H9 (cell line): ENCODE data around the gene PSPN. TPM values are rescaled to one million over a fixed set of nuclear protein-coding genes. Genes with fewer than 3 reads are reported as not detected.
A peak's percentile ranks its signal among the peaks of the same experiment; 100 is the strongest.
"Not testable (repeated sequence)": the region's sequence is repeated elsewhere in the genome, so short reads cannot be mapped to it uniquely, and the experiment has no call there.

Source experiments
- DNase-seq: peaks from one replicate; pipeline ENCODE4 v3.0.0-alpha.2; 2017
- H2AFZ ChIP-seq: one replicate; pipeline ENCODE4 v1.6.1; 2013; ENCODE audit warnings: mild to moderate bottlenecking, low read length, control low read depth, moderate library complexity
- H2AK5ac ChIP-seq: 2 replicates; pipeline ENCODE4 v1.6.1; 2013; ENCODE audit warnings: low read length, control low read depth, mixed read lengths; ENCODE audit not compliant: insufficient read length
- H2BK120ac ChIP-seq: one replicate; pipeline ENCODE4 v1.6.1; 2013; ENCODE audit warnings: low read depth, mild to moderate bottlenecking, low read length, control low read depth, inconsistent platforms; ENCODE audit not compliant: poor library complexity, severe bottlenecking
- H2BK12ac ChIP-seq: 2 replicates; pipeline ENCODE4 v1.6.1; 2013; ENCODE audit warnings: low read length, control low read depth, mixed read lengths, low read depth; ENCODE audit not compliant: insufficient read length
- H2BK15ac ChIP-seq: 2 replicates; pipeline ENCODE4 v1.6.1; 2013; ENCODE audit warnings: low read depth, low read length, control low read depth
- H2BK20ac ChIP-seq: one replicate; pipeline ENCODE4 v1.6.1; 2013; ENCODE audit warnings: low read depth, mild to moderate bottlenecking, low read length, control low read depth, inconsistent platforms; ENCODE audit not compliant: poor library complexity, severe bottlenecking
- H2BK5ac ChIP-seq: 2 replicates; pipeline ENCODE4 v1.6.1; 2013; ENCODE audit warnings: low read length, control low read depth, mixed read lengths; ENCODE audit not compliant: insufficient read length
- H3K14ac ChIP-seq: 2 replicates; pipeline ENCODE4 v1.6.1; 2013; ENCODE audit warnings: low read length, control low read depth; ENCODE audit not compliant: insufficient read depth
- H3K18ac ChIP-seq: 2 replicates; pipeline ENCODE4 v1.6.1; 2013; ENCODE audit warnings: low read depth, mild to moderate bottlenecking, mixed read lengths, low read length, control low read depth; ENCODE audit not compliant: insufficient read length
- H3K23ac ChIP-seq: 2 replicates; pipeline ENCODE4 v1.6.1; 2013; ENCODE audit warnings: low read length, control low read depth, mixed read lengths, low read depth; ENCODE audit not compliant: insufficient read length
- H3K23me2 ChIP-seq: 2 replicates; pipeline ENCODE4 v1.6.1; 2013; ENCODE audit warnings: low read depth, mild to moderate bottlenecking, mixed read lengths, low read length, control low read depth; ENCODE audit not compliant: insufficient read length, poor library complexity, severe bottlenecking
- H3K27ac ChIP-seq: 2 replicates; pipeline ENCODE4 v1.5.1; 2013; ENCODE audit warnings: low read length, control low read depth, mixed read lengths, low read depth; ENCODE audit not compliant: insufficient read length
- H3K27me3 ChIP-seq: 2 replicates; pipeline ENCODE4 v1.6.1; 2013; ENCODE audit warnings: low read length, control low read depth, inconsistent platforms; ENCODE audit not compliant: insufficient read depth
- H3K4ac ChIP-seq: 2 replicates; pipeline ENCODE4 v1.6.1; 2013; ENCODE audit warnings: low read depth, mild to moderate bottlenecking, control low read depth, inconsistent platforms, low read length, moderate library complexity
- H3K4me1 ChIP-seq: 2 replicates; pipeline ENCODE4 v1.6.1; 2013; ENCODE audit warnings: low read length, control low read depth, inconsistent platforms; ENCODE audit not compliant: insufficient read depth
- H3K4me2 ChIP-seq: 2 replicates; pipeline ENCODE4 v1.6.1; 2013; ENCODE audit warnings: low read length, control low read depth, mixed read lengths; ENCODE audit not compliant: insufficient read length, insufficient read depth
- H3K56ac ChIP-seq: 2 replicates; pipeline ENCODE4 v1.6.1; 2013; ENCODE audit warnings: low read depth, mild to moderate bottlenecking, mixed read lengths, low read length, control low read depth; ENCODE audit not compliant: insufficient read length
- H3K79me1 ChIP-seq: 2 replicates; pipeline ENCODE4 v1.6.1; 2013; ENCODE audit warnings: low read depth, mild to moderate bottlenecking, moderate library complexity, low read length, control low read depth, inconsistent platforms; ENCODE audit not compliant: insufficient read depth, poor library complexity, severe bottlenecking
- H3K79me2 ChIP-seq: 2 replicates; pipeline ENCODE4 v1.6.1; 2013; ENCODE audit warnings: low read length, control low read depth, inconsistent platforms; ENCODE audit not compliant: insufficient read depth
- H3K9ac ChIP-seq: 2 replicates; pipeline ENCODE4 v1.6.1; 2013; ENCODE audit warnings: low read length, control low read depth, mixed read lengths; ENCODE audit not compliant: insufficient read length; ENCODE audit errors: extremely low read depth
- H3K9me3 ChIP-seq: one replicate; pipeline ENCODE4 v1.6.1; 2013; ENCODE audit warnings: low read depth, low read length, inconsistent platforms; ENCODE audit not compliant: control insufficient read depth
- H3T11ph ChIP-seq: one replicate; pipeline ENCODE4 v1.6.1; 2013; ENCODE audit warnings: mild to moderate bottlenecking, low read length, control low read depth, inconsistent platforms
- H4K20me1 ChIP-seq: one replicate; pipeline ENCODE4 v1.6.1; 2013; ENCODE audit not compliant: control insufficient read depth, insufficient read length, insufficient read depth
- H4K5ac ChIP-seq: 2 replicates; pipeline ENCODE4 v1.6.1; 2013; ENCODE audit warnings: low read depth, mild to moderate bottlenecking, mixed read lengths, low read length, control low read depth; ENCODE audit not compliant: insufficient read length
- H4K8ac ChIP-seq: replicated peaks from 2 replicates; pipeline ENCODE4 v1.6.1; 2013; ENCODE audit warnings: low read length, control low read depth, mixed read lengths, low read depth; ENCODE audit not compliant: insufficient read length
- H4K91ac ChIP-seq: 2 replicates; pipeline ENCODE4 v1.6.1; 2013; ENCODE audit warnings: low read depth, mild to moderate bottlenecking, moderate library complexity, mixed read lengths, low read length, control low read depth; ENCODE audit not compliant: insufficient read length
- H3K27ac Mint-ChIP-seq, 3 experiments: 2 replicates in 2 of 3; 3 replicates in 1 of 3; pipeline ENCODE4 v1.8.0; 2020 to 2021; ENCODE audit warnings: mixed read lengths in 3 of 3, mild to moderate bottlenecking in 1 of 3, moderate library complexity in 1 of 3
- H3K27me3 Mint-ChIP-seq: 2 replicates; pipeline ENCODE4 v1.8.0; 2021; ENCODE audit warnings: low read depth, mild to moderate bottlenecking, moderate library complexity, mixed read lengths
- H3K36me3 Mint-ChIP-seq, 3 experiments: 2 replicates in 2 of 3; 3 replicates in 1 of 3; pipeline ENCODE4 v1.8.0; 2020 to 2021; ENCODE audit warnings: low read depth in 3 of 3, mixed read lengths in 3 of 3; ENCODE audit not compliant: insufficient read depth in 1 of 3
- H3K4me1 Mint-ChIP-seq, 2 experiments: 2 replicates each; pipeline ENCODE4 v1.8.0; 2020; ENCODE audit warnings: mixed read lengths in 2 of 2
- H3K4me3 Mint-ChIP-seq, 2 experiments: 2 replicates in 1 of 2; 3 replicates in 1 of 2; pipeline ENCODE4 v1.8.0; 2020 to 2021; ENCODE audit warnings: mild to moderate bottlenecking in 2 of 2, mixed read lengths in 2 of 2, moderate library complexity in 1 of 2
- H3K9me3 Mint-ChIP-seq, 2 experiments: 2 replicates in 1 of 2; 3 replicates in 1 of 2; pipeline ENCODE4 v1.8.0; 2020; ENCODE audit warnings: mild to moderate bottlenecking in 2 of 2, mixed read lengths in 2 of 2, moderate library complexity in 1 of 2
- WGBS: extraction: QIAGEN DNeasy Blood & Tissue Kit; methylation state at CpG from one replicate; pipeline ENCODE4 v1.1.7; 2013; ENCODE audit warnings: missing lambda C conversion rate, low lambda C conversion rate, mixed read lengths; ENCODE audit not compliant: insufficient read length; ENCODE audit errors: extremely low coverage; 5-methylcytosine and 5-hydroxymethylcytosine counted together
- total RNA-seq: library from RNA; stranded (reverse); gene quantifications from 2 replicates; pipeline ENCODE4 v1.2.1, GENCODE V29; 2021
- TF ChIP-seq, protein P1 (sequence below): fragments of 200-600 bp; sonication (generic); conservative IDR thresholded peaks from 3 replicates; pipeline ENCODE4 v1.8.0; 2021; ENCODE audit warnings: antibody characterized with exemption, mild to moderate bottlenecking

Gene PSPN
- total RNA-seq, 1 experiment from 2014 or later: 2.1 TPM

DNA sequence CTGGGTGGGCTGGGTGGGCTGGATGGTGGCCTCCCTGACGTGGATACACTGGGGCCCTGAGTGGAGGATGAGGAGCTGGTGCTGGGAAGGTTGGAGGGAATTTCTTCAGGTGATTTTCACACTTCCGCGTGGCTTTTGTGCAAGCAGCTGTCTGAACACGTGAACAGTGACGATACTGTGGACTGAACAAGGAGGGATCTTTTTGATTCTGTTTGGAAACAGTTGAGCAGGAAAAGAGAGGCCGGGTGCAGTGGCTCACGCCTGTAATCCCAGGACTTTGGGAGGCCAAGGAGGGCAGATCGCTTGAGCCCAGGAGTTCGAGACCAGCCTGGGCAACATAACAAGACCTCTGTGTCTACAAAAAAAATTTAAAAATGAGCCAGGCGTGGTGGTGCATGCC lies 26.3 kb upstream of the PSPN start:
- no peak overlapping the region for H2BK15ac ChIP-seq
- no peak overlapping the region for H3K4me2 ChIP-seq
- H3T11ph ChIP-seq: no peak overlapping the region
- TF ChIP-seq, protein P1, sequence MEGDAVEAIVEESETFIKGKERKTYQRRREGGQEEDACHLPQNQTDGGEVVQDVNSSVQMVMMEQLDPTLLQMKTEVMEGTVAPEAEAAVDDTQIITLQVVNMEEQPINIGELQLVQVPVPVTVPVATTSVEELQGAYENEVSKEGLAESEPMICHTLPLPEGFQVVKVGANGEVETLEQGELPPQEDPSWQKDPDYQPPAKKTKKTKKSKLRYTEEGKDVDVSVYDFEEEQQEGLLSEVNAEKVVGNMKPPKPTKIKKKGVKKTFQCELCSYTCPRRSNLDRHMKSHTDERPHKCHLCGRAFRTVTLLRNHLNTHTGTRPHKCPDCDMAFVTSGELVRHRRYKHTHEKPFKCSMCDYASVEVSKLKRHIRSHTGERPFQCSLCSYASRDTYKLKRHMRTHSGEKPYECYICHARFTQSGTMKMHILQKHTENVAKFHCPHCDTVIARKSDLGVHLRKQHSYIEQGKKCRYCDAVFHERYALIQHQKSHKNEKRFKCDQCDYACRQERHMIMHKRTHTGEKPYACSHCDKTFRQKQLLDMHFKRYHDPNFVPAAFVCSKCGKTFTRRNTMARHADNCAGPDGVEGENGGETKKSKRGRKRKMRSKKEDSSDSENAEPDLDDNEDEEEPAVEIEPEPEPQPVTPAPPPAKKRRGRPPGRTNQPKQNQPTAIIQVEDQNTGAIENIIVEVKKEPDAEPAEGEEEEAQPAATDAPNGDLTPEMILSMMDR: no peak
- Mint-ChIP-seq H3K4me1 (no peaks in the 10 kb centered on the region), H3K4me3 (no peak overlapping the region; a peak in 1 of 5 replicates), H3K27ac (no peak overlapping the region; a peak in 2 of 7 replicates), H3K36me3 (no peaks in the 10 kb centered on the region), H3K27me3 (no peaks in the 10 kb centered on the region; the same call in 1 of the 2 replicates), H3K9me3 (no peaks in the 10 kb centered on the region; a peak in 1 of 5 replicates)
- H4K91ac ChIP-seq: no peak overlapping the region
- no peak overlapping the region for H2BK5ac ChIP-seq
- H3K27me3 ChIP-seq: no peaks in the 10 kb centered on the region
- H3K23ac ChIP-seq: no peak overlapping the region
- H2BK120ac ChIP-seq: no peak overlapping the region
- H3K9ac ChIP-seq: no peak overlapping the region
- no peak overlapping the region for H3K4ac ChIP-seq
- no peak for DNase-seq
- H3K14ac ChIP-seq: no peak overlapping the region
- H3K79me1 ChIP-seq: no peaks in the 10 kb centered on the region
- H4K5ac ChIP-seq: no peak overlapping the region
- H4K20me1 ChIP-seq: no peaks in the 10 kb centered on the region
- H4K8ac ChIP-seq: no peak overlapping the region
- no peak overlapping the region for H2BK20ac ChIP-seq
- no peaks in the 10 kb centered on the region for H3K9me3 ChIP-seq
- no peak overlapping the region for H2AFZ ChIP-seq
- H3K4me1 ChIP-seq: no peaks in the 10 kb centered on the region
- no peaks in the 10 kb centered on the region for H3K23me2 ChIP-seq
- no peak overlapping the region for H2BK12ac ChIP-seq
- no peak overlapping the region for H3K56ac ChIP-seq
- no peak overlapping the region for H3K18ac ChIP-seq
- WGBS: no CpG with 5 or more reads among the region's 10 CpGs
- H2AK5ac ChIP-seq: no peak overlapping the region
- H3K79me2 ChIP-seq: no peaks in the 10 kb centered on the region
- no peak overlapping the region for H3K27ac ChIP-seq

DNA sequence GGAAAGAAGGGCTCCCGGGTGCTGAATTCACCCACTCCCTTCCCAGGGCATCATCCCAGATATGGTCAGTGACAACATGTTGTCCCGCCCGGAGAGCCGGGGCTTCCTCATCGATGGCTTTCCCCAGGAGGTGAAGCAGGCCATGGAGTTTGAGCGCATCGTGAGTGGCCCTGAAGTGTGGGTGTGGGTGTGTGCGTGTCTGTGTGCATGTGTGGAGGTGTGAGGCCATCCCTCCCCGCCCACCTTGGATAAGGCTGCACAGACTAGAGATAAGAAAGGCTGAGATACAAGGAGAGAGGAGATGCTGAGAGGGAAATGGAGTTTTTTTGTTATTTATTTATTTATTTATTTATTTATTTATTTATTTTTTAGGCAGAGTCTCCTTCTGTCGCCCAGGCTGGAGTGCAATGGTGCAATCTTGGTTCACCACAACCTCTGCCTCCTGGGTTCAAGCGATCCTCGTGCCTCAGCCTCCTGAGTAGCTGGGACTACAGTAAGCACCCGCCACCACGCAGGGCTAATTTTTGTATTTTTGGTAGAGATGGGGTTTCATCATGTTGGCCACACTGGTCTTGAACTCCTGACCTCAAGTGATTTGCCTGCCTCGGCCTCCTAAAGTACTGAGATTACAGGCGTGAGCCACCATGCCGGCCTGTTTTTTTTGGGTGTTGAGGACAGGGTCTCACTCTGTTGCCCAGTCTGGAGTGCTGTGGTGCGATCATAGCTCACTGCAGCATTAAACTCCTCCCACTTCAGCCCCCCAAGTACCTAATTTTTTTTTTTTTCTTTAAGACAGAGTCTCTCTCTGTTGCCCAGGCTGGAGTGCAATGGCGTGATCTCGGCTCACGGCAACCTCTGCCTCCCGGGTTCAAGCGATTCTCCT lies 24.6 kb upstream of the PSPN start:
- H2BK15ac ChIP-seq, H3K9me3 ChIP-seq, H3K79me2 ChIP-seq, H3T11ph ChIP-seq, H2BK5ac ChIP-seq, H3K27ac ChIP-seq, H3K27me3 Mint-ChIP-seq, H4K20me1 ChIP-seq, H3K4me3 Mint-ChIP-seq, H3K23me2 ChIP-seq, H3K18ac ChIP-seq, H4K91ac ChIP-seq, H3K36me3 Mint-ChIP-seq, H3K4me1 Mint-ChIP-seq, H2BK20ac ChIP-seq, H3K23ac ChIP-seq, H3K4me2 ChIP-seq, H3K9me3 Mint-ChIP-seq, H3K56ac ChIP-seq, H3K4me1 ChIP-seq, H3K79me1 ChIP-seq, DNase-seq, H3K27me3 ChIP-seq, H2AK5ac ChIP-seq, H2BK12ac ChIP-seq, H4K8ac ChIP-seq, H3K4ac ChIP-seq, H3K14ac ChIP-seq, H3K9ac ChIP-seq, H2AFZ ChIP-seq, H4K5ac ChIP-seq, H2BK120ac ChIP-seq: not testable (repeated sequence)
- WGBS: no CpG with 5 or more reads among the region's 23 CpGs
- H3K27ac Mint-ChIP-seq: peak overlapping the region in 1 of 3 experiments; percentile 74; a peak in 1 of 7 replicates
